ENCODE results near the gene TFPI. TPM values are rescaled to one million over a fixed set of nuclear protein-coding genes. Genes with fewer than 3 reads are reported as not detected.

The TFPI gene
- total RNA-seq, 4 donors from 2014 or later: 7.1 to 28.9 (median 20.2) TPM

GRCh38 chr2:187527262-187527661 is 27.0 kb downstream of the TFPI start:
- in situ Hi-C loops (cut with MboI; ENCODE audit: low pct_ligation_motif_present in 1 of 4, low pct_unique_long_range_greater_than_20kb in 1 of 4, low sequenced_read_pairs in 3 of 4): no loop called here
- no peaks in the 10 kb centered on the region for H3K36me3 ChIP-seq
- DNase-seq: no peak
- TF ChIP-seq EP300 (IDR thresholded peaks at IDR 0.05; ENCODE audit: low read depth) (no peak), POLR2AphosphoS5 (IDR thresholded peaks at IDR 0.05) (no peak), POLR2A (IDR thresholded peaks at IDR 0.05) (no peak)
- TF ChIP-seq, protein P1, sequence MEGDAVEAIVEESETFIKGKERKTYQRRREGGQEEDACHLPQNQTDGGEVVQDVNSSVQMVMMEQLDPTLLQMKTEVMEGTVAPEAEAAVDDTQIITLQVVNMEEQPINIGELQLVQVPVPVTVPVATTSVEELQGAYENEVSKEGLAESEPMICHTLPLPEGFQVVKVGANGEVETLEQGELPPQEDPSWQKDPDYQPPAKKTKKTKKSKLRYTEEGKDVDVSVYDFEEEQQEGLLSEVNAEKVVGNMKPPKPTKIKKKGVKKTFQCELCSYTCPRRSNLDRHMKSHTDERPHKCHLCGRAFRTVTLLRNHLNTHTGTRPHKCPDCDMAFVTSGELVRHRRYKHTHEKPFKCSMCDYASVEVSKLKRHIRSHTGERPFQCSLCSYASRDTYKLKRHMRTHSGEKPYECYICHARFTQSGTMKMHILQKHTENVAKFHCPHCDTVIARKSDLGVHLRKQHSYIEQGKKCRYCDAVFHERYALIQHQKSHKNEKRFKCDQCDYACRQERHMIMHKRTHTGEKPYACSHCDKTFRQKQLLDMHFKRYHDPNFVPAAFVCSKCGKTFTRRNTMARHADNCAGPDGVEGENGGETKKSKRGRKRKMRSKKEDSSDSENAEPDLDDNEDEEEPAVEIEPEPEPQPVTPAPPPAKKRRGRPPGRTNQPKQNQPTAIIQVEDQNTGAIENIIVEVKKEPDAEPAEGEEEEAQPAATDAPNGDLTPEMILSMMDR (IDR thresholded peaks at IDR 0.05): no peak
- no peaks in the 10 kb centered on the region for H3K9me3 ChIP-seq
- 67 to 83% methylated on average over 1 to 4 of the region's 4 CpGs for WGBS, 2 donors (ENCODE audit: low coverage in 1 of 2)
- intact Hi-C loops (cut with DNase I; ENCODE audit: low total_unique reads): no loop called here
- H3K27me3 ChIP-seq: no peaks in the 10 kb centered on the region
- no peak overlapping the region for H3K4me3 ChIP-seq
- H3K27ac ChIP-seq: no peak overlapping the region
- H3K4me1 ChIP-seq: peaks cover 0 to 6% (median 0%) of the 10 kb centered on the region in 4 donors

- intact Hi-C loops (cut with DNase I; ENCODE audit: low total_unique reads) (no loop called here), in situ Hi-C loops (cut with MboI; ENCODE audit: low pct_ligation_motif_present in 1 of 4, low pct_unique_long_range_greater_than_20kb in 1 of 4, low sequenced_read_pairs in 3 of 4) (no loop called here)
- TF ChIP-seq POLR2AphosphoS5 (IDR thresholded peaks at IDR 0.05): no peak
- TF ChIP-seq, protein P1 (IDR thresholded peaks at IDR 0.05): no peak
- no peak for TF ChIP-seq EP300 (IDR thresholded peaks at IDR 0.05; ENCODE audit: low read depth)
- no peak for TF ChIP-seq POLR2A (IDR thresholded peaks at IDR 0.05)
- no peaks in the 10 kb centered on the region for H3K27me3 ChIP-seq
- H3K4me3 ChIP-seq: no peak overlapping the region
- no peaks in the 10 kb centered on the region for H3K36me3 ChIP-seq
- DNase-seq: no peak
- H3K9me3 ChIP-seq: no peaks in the 10 kb centered on the region
- peaks cover 0 to 6% (median 0%) of the 10 kb centered on the region in 4 donors for H3K4me1 ChIP-seq
- no peak overlapping the region for H3K27ac ChIP-seq
Observed at GRCh38 chr2:187526792-187527191, 27.4 kb downstream of the TFPI start.

DNA sequence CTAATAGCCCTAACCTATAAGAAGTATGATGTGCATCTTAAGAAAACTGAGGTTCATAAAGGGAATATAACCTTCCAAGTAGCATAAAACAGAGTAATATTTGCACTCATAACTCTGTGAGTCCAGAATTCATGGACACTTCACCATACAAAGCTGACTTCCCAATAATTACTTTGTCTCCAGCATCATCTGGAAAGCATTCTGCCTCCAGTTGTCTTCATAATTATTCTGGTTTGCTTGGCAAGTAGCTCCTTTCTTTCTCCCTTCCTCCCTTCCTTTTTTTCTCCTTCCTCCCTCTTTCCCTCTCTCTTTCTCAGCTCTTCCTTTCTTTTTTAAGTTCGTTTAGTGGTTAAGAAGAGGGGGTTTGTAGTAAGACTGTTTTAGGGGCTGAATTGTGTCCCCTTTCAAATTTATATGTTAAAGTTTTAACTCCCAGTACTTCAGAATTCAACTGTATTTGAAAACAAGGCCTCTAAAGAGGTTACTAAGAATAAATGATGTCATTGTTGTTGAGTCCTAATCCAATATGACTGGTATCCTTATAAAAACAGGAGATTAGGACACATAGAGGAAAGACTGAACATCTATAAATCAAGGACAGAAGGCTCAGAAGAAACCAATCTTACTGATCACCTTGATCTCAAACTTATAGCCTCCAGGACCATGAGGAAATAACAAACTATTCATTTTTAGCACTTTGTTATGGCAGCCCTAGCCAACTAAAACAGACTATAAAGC is 28.9 kb downstream of the TFPI start:
- DNase-seq: no peak
- in situ Hi-C loops (cut with MboI; ENCODE audit: low pct_ligation_motif_present in 1 of 4, low pct_unique_long_range_greater_than_20kb in 1 of 4, low sequenced_read_pairs in 3 of 4) (no loop called here), intact Hi-C loops (cut with DNase I; ENCODE audit: low total_unique reads) (no loop called here)
- WGBS, 2 donors (ENCODE audit: low coverage in 1 of 2): 50 to 68% methylated on average over 1 of the region's 1 CpG
- Histone ChIP-seq H3K4me1 (peaks cover 0 to 6% (median 0%) of the 10 kb centered on the region in 4 donors), H3K4me3 (no peak overlapping the region), H3K27ac (no peak overlapping the region), H3K9me3 (no peaks in the 10 kb centered on the region), H3K36me3 (no peaks in the 10 kb centered on the region), H3K27me3 (no peaks in the 10 kb centered on the region)
- TF ChIP-seq EP300 (IDR thresholded peaks at IDR 0.05; ENCODE audit: low read depth): no peak
- TF ChIP-seq POLR2A (IDR thresholded peaks at IDR 0.05): no peak
- TF ChIP-seq, protein P1 (IDR thresholded peaks at IDR 0.05): no peak
- no peak for TF ChIP-seq POLR2AphosphoS5 (IDR thresholded peaks at IDR 0.05)

DNA sequence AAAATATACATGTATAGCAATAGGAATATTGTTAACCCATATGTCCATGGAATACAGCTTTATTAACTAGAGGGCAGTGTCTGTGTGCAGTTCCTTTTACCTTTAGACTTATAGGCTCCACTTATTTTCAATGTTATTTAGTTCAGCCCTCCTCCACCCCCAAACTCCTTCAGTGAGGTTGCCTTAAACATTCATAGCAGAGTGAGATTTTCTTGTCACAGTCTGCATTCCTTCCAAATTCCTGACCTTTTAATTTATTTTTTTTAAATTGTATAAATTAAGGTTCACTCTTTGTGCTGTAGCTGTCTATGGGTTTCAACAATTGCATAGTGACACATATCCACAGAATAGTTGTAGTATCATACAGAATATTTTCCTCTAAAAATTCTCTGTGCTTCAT is 30.9 kb downstream of the TFPI start:
- intact Hi-C loops (cut with DNase I; ENCODE audit: low total_unique reads): no loop called here
- Histone ChIP-seq H3K9me3 (no peaks in the 10 kb centered on the region), H3K27me3 (no peaks in the 10 kb centered on the region), H3K4me3 (no peak overlapping the region), H3K27ac (no peak overlapping the region), H3K4me1 (peaks cover 0 to 6% (median 0%) of the 10 kb centered on the region in 4 donors), H3K36me3 (no peaks in the 10 kb centered on the region)
- TF ChIP-seq, protein P1 (IDR thresholded peaks at IDR 0.05): no peak
- TF ChIP-seq EP300 (IDR thresholded peaks at IDR 0.05; ENCODE audit: low read depth): no peak
- DNase-seq: no peak
- in situ Hi-C loops (cut with MboI; ENCODE audit: low pct_ligation_motif_present in 1 of 4, low pct_unique_long_range_greater_than_20kb in 1 of 4, low sequenced_read_pairs in 3 of 4): loop anchor here in 1 of 4 donors (25.0 kb wide), 1 partner anchor 314 kb away; no protein-coding TSS in a partner anchor

Measured in transverse colon (tissue), 4 donors.